Pons (tissue), 1 donor: ENCODE data around the gene SHE.
A peak's percentile ranks its signal among the peaks of the same experiment; 100 is the strongest.
"Not testable (repeated sequence)": the region's sequence is repeated elsewhere in the genome, so short reads cannot be mapped to it uniquely, and the experiment has no call there.

Source experiments
- DNase-seq: peaks from one replicate; pipeline ENCODE4 v3.0.0-alpha.2; 2016; ENCODE audit warnings: low spot score

The SHE gene

GRCh38 chr1:154502066-154502743, at the start of gene SHE, which contains the start of gene TDRD10:
Gene SHE (minus strand): TSS chr1:154502412. CDS start chr1:154502026, 386 bp downstream.
Gene TDRD10 (plus strand): TSS chr1:154502219. CDS start chr1:154506904, 4,685 bp downstream.
- DNase-seq, result no peak

- no peak for DNase-seq
These were observed 49.3 kb upstream of the SHE start for GRCh38 chr1:154551474-154551873.

GRCh38 chr1:154550657-154551056, 48.4 kb upstream of the SHE start:
- DNase-seq, result no peak

- no peak for DNase-seq
These were observed 47.9 kb upstream of the SHE start for GRCh38 chr1:154550070-154550469.

- DNase-seq, result no peak
These were observed 47.1 kb upstream of the SHE start for GRCh38 chr1:154549202-154549770.

- DNase-seq, result no peak
These were observed 45.8 kb upstream of the SHE start for GRCh38 chr1:154548028-154548427.

GRCh38 chr1:154547105-154547732, 45.0 kb upstream of the SHE start:
- no peak for DNase-seq

- peak; percentile 56 for DNase-seq
These were observed 44.3 kb upstream of the SHE start for GRCh38 chr1:154546264-154547063.

- no peak for DNase-seq
These were observed 39.0 kb upstream of the SHE start for GRCh38 chr1:154541231-154541630.

GRCh38 chr1:154539486-154540483, 37.6 kb upstream of the SHE start:
- DNase-seq, result no peak

GRCh38 chr1:154536570-154536969, 34.4 kb upstream of the SHE start:
- no peak for DNase-seq

- no peak for DNase-seq
These were observed 32.0 kb upstream of the SHE start for GRCh38 chr1:154533952-154534844.

- DNase-seq, result not testable (repeated sequence)
These were observed 29.7 kb upstream of the SHE start for GRCh38 chr1:154531950-154532349.

- DNase-seq, result no peak
These were observed 27.1 kb upstream of the SHE start for GRCh38 chr1:154529308-154529707.

- no peak for DNase-seq
These were observed 25.0 kb upstream of the SHE start for GRCh38 chr1:154527192-154527591.

GRCh38 chr1:154524881-154525280, 22.7 kb upstream of the SHE start:
- no peak for DNase-seq

GRCh38 chr1:154521695-154522094, 19.5 kb upstream of the SHE start:
- DNase-seq, result no peak

GRCh38 chr1:154520333-154520732, 18.1 kb upstream of the SHE start:
- DNase-seq, result no peak

- DNase-seq, result no peak
These were observed 17.4 kb upstream of the SHE start for GRCh38 chr1:154519591-154519991.

- no peak for DNase-seq
These were observed 15.4 kb upstream of the SHE start for GRCh38 chr1:154517661-154518060.
